Measurements from ENCODE around the gene CHPT1.

CHPT1 gene

GRCh38 chr12:101686176-101686575 is 11.3 kb upstream of the CHPT1 start:
- no peak for DNase-seq

GRCh38 chr12:101690544-101691098 is 6.8 kb upstream of the CHPT1 start:
- no peak for DNase-seq

- DNase-seq = no peak
These were observed 5.8 kb upstream of the CHPT1 start for GRCh38 chr12:101691503-101692096.

- no peak for DNase-seq
These were observed 3.1 kb upstream of the CHPT1 start for GRCh38 chr12:101694297-101694848.

- no peak for DNase-seq
These were observed 2.5 kb upstream of the CHPT1 start for GRCh38 chr12:101694986-101695385.

GRCh38 chr12:101695706-101696105 is 1.7 kb upstream of the CHPT1 start:
- DNase-seq = no peak

- peak; percentile 31 for DNase-seq
These were observed 916 bp upstream of the CHPT1 start for GRCh38 chr12:101696251-101697196.

GRCh38 chr12:101697930-101698799 is 725 bp downstream of the CHPT1 start:
- DNase-seq = peak; percentile 60

GRCh38 chr12:101698800-101699347 is 1.4 kb downstream of the CHPT1 start:
- no peak for DNase-seq

GRCh38 chr12:101700299-101700820 is 2.9 kb downstream of the CHPT1 start:
- no peak for DNase-seq

GRCh38 chr12:101703487-101703886 is 6.0 kb downstream of the CHPT1 start:
- no peak for DNase-seq

GRCh38 chr12:101706403-101706802 is 9.0 kb downstream of the CHPT1 start:
- DNase-seq = no peak

GRCh38 chr12:101707131-101707782 is 9.8 kb downstream of the CHPT1 start:
- no peak for DNase-seq

GRCh38 chr12:101710288-101710687 is 12.8 kb downstream of the CHPT1 start:
- no peak for DNase-seq

GRCh38 chr12:101713059-101713682 is 15.7 kb downstream of the CHPT1 start:
- no peak for DNase-seq

- no peak for DNase-seq
These were observed 16.5 kb downstream of the CHPT1 start for GRCh38 chr12:101713930-101714329.

GRCh38 chr12:101714877-101715444 is 17.5 kb downstream of the CHPT1 start:
- DNase-seq = no peak

GRCh38 chr12:101719566-101719965 is 22.1 kb downstream of the CHPT1 start:
- DNase-seq = no peak

GRCh38 chr12:101720118-101720517 is 22.7 kb downstream of the CHPT1 start:
- DNase-seq = no peak

GRCh38 chr12:101722392-101722791 is 25.0 kb downstream of the CHPT1 start:
- DNase-seq = no peak

GRCh38 chr12:101727098-101727497 is 29.7 kb downstream of the CHPT1 start:
- DNase-seq = no peak

All from left hindlimb (tissue), 1 donor.